GM18505 (cell line): Measurements from ENCODE around the gene CLEC2A.
A peak's percentile ranks its signal among the peaks of the same experiment; 100 is the strongest.

Experiments used
- ATAC-seq: cut with Tn5 transposase; IDR thresholded peaks from one replicate; pipeline ENCODE4 v1.9.1; 2021; ENCODE audit not compliant: unreplicated experiment
- POLR2A ChIP-seq: IDR thresholded peaks from 4 replicates; pipeline ENCODE4 v1.6.1; 2011; ENCODE audit warnings: borderline replicate concordance; ENCODE audit not compliant: insufficient read depth, insufficient read length; ENCODE audit errors: extremely low read depth

The CLEC2A gene

DNA sequence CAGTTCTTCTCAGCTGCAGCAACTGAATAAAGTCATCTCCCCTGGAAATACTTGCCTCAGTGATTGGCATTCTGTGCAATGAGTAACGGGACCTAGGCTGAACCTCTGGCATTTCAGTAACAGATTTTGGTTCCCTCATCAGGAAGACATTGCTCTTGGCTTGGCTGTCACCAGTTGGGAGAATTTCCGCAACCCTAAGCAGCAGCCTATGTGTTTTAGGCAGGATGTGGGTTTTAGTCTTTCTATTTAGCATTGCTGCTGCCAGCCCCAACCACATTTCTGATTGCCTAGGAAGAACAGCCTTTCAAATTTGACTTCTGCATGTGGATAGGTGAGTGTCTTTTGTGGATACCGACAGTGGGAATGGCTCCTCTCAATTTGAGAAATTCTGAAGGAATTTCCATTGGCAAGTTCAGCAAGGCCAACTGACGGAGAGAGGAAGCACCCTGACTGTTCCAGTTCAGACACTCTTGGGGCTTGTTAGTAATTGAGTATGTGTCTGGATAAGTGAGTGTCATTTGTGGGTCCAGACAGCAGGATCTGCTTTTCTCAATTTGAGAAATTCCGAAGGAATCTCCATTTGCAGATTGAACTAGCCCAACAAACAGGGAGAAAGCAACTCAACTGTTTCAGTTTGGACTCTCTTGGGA, 19.0 kb upstream of the CLEC2A start:
- no peak for TF ChIP-seq POLR2A
- ATAC-seq = no peak

GRCh38 chr12:9948606-9949296, 16.6 kb upstream of the CLEC2A start:
- ATAC-seq = peak; percentile 88
- no peak for TF ChIP-seq POLR2A

DNA sequence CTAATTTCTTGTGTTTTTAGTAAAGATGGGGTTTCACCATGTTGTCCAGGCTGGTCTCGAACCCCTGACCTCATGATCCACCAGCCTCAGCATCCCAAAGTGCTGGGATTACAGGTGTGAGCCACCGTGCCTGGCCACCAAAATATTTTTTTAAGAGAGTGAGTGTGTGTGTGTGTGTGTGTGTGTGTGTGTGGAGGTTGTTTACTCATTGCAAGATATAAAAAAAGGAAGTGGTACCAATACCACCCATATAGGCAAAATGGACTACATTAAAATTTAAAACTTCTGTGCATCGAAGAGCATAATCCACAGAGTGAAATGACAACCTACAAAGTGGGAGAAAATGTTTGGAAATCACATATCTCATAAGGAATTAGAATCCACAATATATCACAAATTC, 15.5 kb upstream of the CLEC2A start:
- no peak for TF ChIP-seq POLR2A
- no peak for ATAC-seq

GRCh38 chr12:9944391-9944790, 12.2 kb upstream of the CLEC2A start:
- TF ChIP-seq POLR2A = no peak
- no peak for ATAC-seq

DNA sequence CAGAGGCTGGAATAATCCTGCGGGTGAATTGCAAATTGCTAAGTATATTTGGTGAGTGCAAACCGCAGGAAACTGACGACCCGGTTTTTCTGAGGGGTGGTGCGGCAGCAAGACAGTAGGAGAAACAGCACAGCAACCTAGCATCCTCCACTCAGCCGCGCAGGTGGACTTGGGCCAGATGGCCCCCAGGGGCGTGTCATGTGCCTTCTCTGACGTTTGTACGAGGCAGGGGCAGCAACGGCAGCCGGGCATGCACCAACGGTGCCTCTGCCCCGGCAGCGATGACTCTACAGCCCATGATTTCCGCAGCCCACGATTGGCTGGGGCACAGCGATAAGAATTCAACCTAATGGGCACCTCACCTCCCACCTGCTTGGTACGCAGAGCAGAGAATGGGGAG, 11.1 kb upstream of the CLEC2A start:
- ATAC-seq = no peak

GRCh38 chr12:9941838-9942237, 9.7 kb upstream of the CLEC2A start:
- no peak for ATAC-seq
- TF ChIP-seq POLR2A = no peak

More for the DNA sequence above, 11.1 kb upstream of the CLEC2A start:
- TF ChIP-seq POLR2A = no peak

DNA sequence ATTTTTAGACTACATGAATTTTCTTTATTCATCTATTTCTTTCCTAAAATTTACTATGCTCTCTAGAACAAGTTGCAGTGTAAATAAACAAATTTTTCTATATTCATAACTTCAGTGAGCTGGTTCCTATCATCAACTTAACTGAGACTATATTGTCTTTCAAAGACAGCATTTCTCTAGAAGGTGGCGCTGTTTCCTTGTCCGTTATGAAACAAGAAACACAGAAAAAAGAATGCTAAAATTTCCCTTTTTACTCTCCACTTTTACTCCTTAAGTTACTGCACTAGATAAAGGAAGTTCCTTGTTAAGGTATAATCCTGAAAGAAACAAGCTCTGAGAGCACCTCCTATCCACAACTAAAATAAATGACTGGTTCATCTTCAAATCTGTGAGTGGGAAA, 8.2 kb upstream of the CLEC2A start:
- no peak for TF ChIP-seq POLR2A
- no peak for ATAC-seq

DNA sequence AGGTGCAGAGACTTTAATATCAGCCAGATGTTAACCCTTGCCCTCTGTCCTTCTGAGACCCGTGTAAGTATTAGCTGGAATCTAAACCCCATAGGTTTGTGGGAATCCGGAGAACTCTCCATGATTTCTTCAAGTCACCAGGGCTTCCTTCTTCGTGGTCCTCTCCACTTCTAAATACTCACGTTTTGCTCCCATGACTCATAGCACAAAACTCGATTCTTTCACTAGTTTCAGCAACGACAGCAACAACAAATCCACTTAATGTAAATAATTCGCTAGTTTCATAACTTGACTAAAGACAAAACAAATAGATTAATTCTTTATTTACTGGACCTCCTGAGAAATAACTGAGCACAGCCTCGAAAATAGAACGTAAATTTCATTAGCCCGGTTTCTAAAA, 4.4 kb upstream of the CLEC2A start:
- ATAC-seq = no peak
- TF ChIP-seq POLR2A = no peak

GRCh38 chr12:9935026-9935425, 2.9 kb upstream of the CLEC2A start:
- no peak for ATAC-seq
- no peak for TF ChIP-seq POLR2A

DNA sequence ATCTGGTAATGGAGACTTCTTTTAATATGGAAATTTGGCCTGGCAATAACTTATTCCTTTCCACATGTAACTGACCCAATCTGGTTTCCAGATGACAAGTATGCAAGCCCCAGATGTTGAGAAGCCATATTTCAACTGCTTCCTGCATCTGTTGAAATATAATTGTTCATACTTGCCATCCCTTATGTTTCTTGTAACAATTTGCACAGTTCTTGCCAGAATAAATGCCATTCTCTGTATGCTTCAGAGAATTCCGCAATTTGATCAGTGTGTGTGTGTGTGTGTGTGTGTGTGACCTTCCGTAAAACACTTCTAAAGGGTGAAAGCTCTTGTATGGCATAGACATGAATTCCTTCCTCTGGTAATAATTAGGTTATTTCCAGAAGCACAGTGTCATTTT, 1.8 kb upstream of the CLEC2A start:
- no peak for ATAC-seq
- no peak for TF ChIP-seq POLR2A

DNA sequence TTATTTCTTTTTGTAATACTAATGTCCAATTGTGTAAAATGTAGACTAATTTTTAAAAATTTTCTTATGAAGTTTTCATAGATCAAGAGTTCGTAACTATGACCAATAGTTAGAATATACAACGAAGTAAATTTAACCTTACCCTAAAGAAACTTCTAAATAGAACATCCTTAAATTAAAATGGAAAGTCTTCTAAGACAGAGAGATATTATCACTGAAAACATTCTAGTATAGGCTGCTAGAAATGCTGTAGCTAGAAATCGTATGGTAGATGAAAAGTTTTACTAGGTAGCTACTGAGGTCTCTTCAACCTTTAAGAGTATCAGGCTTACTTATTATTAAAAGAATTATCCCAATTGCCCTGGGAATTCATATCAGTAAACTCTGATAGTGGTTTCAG, 925 bp downstream of the CLEC2A start:
- no peak for ATAC-seq
- no peak for TF ChIP-seq POLR2A

DNA sequence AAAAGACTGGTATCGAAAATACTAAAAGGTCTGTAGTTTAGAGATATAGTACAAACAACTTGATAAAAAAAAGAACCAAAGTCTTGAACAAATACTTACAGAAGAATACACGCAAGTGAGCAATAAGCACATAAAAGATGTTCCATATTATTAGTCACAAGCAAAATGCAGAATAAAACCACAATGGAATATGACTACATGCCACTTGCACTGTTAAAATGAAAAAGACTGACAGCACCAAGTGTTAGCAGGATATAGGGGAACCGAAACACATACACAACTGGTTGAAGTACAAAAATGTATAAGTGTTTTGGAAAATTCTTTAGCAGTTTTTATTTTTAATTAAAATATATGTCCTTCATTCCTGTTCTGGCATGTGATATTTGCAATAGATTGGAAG, 3.6 kb downstream of the CLEC2A start:
- no peak for ATAC-seq
- TF ChIP-seq POLR2A = no peak

- no peak for TF ChIP-seq POLR2A
- no peak for ATAC-seq
These were observed 5.3 kb downstream of the CLEC2A start for GRCh38 chr12:9926876-9927275.

GRCh38 chr12:9925705-9926393, 6.3 kb downstream of the CLEC2A start:
- ATAC-seq = no peak
- no peak for TF ChIP-seq POLR2A
